Fibroblast of skin of abdomen (primary cell): ENCODE results near the gene ATP8B4.
A peak's percentile ranks its signal among the peaks of the same experiment; 100 is the strongest.

ENCODE experiments used
- DNase-seq: peaks from one replicate; pipeline ENCODE4 v3.0.0-alpha.2; 2013

Gene ATP8B4

DNA sequence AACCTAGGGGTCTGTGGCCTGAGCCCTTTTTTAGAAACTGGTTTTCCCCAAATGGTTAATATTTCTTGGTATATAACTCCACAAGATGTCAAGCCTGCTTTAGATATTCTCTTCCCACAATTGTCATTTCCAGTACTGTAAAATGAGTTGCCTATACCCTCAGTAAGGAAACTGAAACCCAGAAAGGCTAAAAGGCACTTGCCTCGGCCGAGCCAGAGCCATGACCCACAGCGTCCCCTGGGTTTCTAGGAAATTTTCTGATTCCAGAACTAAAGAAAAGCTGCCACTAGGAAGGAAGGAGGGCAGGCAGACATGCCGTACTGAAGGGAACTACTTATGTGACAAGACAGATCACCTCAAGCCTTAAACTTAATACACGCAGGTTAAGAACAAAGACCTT, 59.1 kb downstream of the ATP8B4 start:
- DNase-seq = no peak

DNA sequence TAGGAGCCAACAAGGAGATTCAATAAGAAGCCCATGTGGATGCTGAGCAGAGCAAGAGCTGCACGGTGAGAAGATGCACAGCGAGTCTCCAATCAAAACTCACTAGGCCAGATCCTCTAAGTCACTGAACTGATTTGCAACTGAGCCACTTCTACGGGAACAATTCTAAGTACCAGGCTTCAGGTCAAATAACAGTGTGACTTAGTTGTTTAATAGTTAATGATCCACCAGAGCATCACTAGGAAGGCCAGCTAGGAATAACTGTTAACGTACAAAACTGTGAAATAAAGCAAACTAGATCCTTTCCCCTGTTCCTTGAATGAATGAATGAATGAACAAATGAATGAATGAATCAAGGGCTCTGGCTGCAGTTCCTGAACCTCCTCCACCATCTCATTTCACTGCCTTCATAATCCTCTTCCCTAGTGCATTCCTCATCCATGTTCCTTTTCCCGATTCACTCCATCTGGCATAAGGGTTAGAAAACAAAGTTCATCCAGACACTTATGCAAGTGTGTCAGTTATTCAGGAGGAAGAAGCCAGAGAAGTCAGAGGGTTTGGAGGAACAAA, 59.7 kb downstream of the ATP8B4 start:
- no peak for DNase-seq

DNA sequence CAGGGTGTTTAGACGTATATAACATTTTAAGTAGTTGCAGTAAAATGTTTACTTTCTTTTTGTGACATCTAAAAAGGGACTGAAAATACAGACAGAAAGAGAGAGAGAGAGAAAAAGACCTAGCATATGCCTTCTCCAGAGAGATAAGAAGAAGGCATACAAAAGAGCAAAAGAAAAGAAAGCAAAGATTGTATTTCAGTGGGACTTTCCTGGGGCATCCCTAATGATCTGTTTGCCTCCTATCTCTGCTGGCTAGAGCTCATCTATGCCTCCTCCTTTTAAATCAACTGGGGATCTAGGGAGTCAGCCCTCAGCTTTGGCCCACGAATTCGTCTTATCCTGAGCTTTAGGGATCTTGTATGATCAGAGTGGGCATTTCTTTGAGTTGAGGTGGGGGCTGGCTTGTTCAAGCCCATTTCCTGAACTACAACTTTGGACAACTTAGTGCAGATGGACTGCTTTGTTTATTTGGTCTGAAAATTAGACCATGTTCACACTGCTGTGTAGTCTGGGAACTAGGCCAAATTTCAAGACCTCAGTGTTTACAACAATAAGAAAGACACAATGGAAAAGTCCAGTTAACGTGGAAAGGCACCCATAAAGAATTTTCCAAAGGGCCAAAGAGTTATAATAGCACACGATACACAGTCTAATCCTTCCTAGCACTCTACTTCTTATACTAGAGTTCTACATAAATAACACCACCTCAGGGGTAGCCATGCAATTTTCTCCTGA, 61.0 kb downstream of the ATP8B4 start:
- DNase-seq = no peak

DNA sequence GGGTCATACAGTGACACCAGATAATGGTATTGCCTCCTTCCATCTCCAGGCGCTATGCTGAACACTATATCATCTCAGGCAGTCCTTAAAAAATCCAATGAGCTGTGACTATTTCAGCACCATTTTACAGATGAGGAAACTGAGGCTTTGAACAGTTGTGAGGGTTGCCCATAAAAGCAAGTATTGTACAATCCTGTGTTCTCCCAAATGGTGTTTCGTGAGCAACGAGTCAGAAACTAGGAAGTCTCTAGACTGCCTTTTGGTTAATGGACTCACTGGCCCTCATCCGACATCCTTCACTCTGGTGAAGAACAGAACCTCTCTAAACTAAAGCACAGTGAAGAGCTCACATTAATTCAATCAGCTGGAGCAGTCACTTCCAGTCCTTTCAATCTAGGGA, 61.8 kb downstream of the ATP8B4 start:
- DNase-seq = no peak

DNA sequence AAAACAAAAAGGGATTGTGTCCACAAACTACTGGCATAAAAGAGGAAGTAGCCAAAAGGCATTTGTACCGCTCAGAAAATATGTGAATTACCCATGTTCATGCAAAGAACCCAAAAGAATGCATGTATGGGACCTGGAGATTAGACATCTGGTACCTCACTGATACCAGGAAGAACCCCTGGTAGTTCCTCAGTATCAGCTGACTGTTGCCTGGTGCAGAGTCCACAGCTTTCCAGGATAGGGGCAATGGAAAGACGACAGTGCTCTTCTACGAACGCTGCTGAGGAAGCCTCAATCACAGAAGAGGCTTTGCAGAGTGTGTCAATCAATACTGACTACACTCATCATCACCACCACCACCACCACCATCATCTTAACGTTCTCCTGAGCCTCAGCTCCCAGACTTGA, 63.3 kb downstream of the ATP8B4 start:
- no peak for DNase-seq

DNA sequence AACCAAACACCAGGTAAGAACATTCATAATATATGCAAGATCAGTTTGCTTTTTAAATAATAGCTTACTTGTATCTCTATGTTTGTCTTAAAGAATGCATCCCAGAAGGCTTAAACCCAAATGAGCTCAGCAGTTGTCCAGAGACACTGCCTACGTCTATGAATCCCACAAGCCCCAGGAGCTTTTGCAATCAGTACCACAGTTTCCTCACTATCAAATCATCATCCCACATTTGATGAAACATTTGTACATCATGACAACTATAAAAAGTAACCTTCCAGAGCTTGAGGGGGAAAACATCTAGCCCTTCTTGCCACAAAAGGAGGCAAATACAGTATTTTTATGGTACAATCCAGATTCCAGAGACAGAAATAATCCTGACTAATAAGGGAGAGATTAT, 63.7 kb downstream of the ATP8B4 start:
- peak; percentile 78 for DNase-seq

DNA sequence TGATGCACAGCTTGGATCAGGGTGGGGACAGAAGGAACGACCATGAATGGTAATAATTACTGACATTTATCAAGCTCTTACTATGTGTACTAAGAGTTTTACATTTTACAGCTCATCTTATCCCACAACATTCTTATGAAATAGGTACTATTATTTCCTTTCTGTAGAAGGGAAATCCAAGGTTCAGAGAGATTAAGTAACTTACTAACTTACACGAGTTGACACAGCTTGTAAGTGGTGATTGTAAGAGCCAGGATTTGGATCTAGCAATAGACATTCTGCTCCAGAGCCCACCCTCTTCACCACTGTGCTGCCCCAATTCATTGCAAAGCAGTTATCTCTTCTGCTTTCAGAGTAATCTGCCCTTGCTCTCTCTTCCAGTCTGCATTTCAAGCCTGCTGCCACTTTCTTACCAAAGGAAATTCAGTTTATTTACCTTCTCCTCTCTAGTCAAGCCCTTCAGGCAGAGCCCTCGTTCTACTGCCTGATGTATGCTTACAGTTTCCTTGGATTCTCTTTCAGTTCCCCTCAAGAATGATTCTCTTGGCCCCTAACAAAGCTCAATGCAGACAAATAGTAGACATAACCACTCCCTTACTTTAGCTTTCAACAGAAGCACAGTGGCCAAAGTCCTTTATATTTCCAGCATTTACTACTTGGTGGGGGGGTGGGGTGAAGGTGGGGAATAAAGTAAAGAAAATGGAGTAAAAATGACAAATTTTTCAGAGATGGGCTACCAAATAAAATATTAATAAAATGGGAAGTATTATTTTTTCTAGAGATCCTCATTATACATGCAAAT, 65.8 kb downstream of the ATP8B4 start:
- no peak for DNase-seq

DNA sequence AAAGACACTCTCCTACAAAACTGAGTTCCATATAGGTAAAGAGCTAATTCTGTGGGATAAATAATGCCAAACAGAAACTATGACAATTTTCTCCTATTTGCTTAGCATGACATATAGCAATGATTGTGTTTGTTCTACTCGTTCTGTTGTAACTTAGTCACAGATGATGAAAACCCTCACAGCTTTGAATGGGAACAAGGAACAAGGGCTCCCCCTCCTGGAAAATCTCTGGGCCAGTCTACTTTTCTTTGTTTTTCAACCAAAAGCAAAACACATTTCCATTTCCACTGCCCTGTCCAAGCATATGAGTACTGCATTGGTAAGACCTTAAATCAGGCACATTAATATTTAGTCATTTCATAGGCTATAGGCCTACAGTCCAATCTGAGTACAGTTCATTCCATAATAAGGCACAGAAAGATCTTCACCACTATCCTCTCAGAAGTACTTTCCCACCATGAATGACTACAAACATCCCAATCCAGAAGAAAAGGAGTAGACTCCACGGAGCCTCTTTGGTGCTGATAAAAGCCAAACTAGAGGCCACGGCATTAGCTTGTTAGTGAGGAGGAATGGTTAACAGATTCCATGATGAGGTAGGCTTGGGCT, 67.1 kb downstream of the ATP8B4 start:
- DNase-seq = peak; percentile 79

DNA sequence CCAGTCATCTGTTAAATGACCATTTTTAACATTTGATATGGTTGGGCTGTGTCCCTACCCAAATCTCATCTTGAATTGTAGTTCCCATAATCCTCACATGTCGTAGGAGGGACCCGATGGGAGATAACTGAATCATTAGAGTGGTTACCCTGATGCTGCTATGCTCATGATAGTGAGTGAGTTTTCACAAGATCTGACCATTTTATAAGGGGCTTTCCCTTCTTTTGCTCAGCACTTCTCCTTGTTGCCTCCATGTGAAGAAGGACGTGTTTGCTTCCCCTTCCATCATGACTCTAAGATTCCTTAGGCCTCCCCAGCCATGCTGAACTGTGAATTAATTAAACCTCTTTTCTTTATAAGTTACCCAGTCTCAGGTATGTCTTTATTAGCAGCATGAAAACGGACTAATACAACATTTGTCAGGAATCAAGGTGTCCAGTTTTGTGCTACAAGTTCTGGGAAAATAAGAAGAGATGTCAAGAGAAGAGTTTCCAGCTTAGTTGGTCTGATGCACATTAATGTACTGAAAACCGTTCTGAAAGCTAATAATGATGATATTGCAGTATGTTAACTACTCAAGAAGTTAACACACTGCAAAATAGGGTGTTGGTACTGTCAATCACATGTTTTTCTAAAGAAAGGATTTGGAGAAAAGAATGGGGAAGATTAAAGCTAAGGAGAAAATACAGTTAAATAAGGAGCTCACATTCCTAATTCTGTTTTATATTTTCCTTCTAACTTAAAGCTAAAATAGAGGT, 67.9 kb downstream of the ATP8B4 start:
- DNase-seq = no peak

DNA sequence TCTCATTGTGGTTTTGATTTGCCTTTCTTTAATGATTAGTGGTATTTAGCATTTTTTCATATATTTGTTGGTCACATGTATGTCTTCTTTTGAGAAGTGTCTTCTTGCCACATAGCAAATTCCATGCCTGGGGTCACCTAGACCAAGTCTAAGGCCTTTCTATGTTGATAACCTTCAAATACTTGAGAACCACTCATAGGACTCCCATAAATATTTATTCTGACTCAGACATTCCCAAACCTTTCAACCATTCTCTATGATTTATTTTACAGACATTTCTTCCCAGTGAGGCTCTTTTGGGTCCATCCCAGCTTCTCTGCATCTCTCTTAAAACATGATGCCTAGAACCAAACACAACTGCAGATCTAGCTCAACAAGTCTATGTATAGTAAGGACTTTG, 69.2 kb downstream of the ATP8B4 start:
- peak; percentile 80 for DNase-seq

DNA sequence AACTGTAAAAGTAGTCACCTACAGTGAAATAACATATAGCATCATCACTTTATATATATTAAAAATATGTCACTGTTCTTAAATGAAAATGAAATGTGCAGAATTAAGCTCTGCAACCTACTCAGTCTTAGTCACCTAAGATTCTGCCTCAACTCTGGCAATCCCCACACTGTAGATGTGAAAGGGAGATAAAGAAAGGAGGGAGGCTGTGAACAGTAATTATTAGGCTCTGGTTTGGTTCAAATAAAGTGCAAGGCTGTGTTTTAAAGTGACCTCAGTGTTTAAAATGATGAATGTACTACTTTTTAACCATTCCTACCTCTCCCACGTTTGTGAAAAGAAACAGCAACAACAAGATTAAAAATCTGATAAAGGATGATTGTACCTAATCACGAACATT, 72.2 kb downstream of the ATP8B4 start:
- no peak for DNase-seq

DNA sequence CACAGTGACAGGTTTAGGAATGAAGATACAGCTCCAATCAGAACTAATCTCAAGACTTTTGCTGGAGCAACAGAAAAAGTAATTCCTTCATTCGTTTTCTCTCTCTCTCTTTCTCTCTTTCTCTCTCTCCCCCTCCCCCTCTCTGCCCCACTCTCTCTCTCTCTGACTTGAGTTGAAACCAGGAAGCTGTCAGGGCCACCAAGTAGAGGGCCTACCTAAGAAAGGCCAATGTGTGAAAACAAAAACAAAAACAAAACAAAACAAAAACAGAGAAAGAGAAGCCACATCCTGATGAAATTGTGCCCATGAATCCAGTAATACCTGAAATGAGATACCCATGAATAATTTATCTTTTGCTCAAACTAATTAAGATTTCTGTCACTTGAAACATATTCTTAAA, 72.9 kb downstream of the ATP8B4 start:
- no peak for DNase-seq

DNA sequence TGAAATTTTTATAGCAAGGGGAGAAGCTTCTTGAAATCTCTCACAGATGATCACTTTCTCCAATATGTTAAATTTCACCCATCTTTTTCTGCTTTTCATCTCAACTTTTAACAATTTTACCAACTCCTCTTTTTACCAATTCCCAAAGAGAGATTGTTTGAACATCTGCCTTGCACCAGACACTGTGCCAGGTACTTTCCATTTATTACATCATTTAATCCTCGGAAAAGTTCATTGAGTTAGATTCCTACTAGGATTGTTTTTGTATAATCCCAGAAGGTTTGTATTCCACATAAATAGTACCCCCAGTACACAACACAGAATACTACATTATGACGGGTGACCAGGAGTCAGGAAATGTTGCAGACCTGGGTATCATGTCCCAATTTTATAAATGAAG, 74.1 kb downstream of the ATP8B4 start:
- DNase-seq = no peak

DNA sequence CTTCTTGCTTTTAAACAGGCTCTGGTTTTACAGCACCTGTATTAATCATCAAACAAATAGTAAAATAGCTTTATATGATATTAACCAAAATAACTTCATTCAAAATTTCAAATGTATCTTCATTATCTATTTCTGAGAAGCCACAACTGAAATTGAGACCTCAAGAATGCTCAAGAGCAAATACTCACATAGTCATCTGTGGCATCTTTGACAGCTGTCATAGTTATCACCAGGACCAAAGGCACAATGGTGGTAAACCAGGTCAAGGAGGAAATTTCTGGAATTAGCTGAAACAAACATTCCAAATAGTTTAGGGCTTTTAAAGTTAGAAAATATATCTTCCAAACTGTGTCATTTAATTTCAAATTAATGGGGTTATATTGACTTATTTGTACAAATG, 74.6 kb downstream of the ATP8B4 start:
- no peak for DNase-seq

DNA sequence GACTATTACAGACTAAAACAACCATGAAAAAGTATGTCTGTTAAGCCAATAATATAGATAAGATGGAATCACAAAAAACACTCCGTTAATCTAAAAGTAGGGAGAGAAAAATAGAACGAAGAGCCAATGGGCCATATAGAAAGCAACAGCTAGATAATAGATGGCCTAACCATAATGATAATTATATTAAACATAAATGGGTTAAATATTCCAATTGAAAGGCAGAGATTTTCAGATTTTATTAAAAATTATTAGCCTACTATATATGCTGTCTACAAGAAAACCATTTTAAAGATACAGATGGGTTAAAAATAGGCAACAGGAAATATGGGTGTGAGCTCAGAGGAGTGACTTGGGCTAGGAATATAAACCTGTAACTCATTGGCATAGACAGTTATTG, 76.3 kb downstream of the ATP8B4 start:
- no peak for DNase-seq

DNA sequence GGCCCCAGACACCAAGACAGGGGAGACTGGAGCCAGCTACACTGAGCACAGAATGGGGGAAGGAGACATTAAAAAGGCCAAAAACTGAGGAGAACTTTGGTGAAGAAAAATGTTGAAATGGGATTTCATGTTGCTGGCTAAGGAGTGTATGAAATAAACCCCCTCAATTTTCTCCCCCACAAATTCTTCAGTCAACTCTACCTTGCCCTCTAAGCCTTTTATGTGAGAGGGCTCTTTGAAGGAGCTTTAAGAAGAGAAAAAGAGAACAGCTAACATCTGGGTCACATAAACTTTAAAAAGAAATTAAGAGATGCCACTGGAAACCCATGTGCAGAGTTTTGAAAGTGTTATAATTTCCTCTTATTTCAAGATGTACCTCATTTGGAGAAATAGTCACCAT, 88.6 kb downstream of the ATP8B4 start:
- no peak for DNase-seq

DNA sequence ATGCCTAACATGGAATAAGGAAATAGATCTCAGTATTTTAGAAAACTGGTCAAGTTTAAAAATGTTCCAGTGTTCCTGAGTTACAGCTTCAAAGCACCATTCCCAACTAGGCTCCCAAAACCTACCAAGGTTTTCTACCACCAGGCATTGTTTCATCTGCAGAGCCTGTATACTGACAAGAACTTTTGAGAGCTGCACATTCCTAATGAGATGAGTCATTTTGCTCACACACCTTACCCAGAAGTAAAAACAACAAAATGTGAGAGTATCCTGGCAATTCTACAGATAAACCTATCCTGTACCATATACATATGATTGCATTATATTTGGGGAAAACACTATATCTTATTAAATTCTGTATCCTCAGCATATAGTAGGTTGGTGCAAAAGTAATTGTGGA, 90.7 kb downstream of the ATP8B4 start:
- DNase-seq = no peak

DNA sequence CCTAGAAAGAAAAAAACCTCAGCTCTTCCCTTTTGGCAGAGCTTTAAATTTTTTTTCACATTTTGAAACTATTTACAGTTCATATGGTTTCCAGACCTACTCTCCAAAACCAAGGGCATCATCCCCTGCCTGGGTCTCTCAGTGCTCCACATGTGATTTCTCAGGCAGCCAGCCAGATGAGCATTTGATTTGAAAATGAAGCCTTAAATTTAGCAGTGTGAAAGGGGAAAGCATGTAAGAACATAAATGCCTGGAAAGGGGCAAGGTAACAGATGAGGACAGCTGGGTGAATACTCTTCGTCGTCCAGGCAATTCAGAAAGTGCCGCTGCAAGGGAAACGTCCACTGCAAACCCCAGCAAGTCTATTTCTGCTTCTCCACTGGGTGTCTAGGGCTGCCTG, 94.8 kb downstream of the ATP8B4 start:
- peak; percentile 65 for DNase-seq

DNA sequence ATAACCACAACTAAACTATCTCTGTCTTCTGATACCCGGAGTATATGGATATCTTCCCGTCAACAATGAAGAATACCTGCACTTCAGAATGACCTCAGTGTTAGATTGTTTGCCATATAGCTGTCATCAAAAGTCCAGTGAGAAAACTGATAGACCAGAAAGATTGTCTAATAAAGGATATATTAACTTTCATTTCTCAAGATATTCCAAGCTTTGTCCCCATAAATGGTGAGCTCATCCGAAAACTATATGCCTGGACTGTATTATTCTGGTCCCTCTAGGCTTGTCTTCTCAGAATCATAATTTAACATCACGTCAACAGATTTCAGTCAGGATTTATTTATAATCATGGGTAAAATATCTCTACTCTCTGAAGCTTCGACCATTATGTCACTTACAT, 100.5 kb downstream of the ATP8B4 start:
- peak; percentile 49 for DNase-seq

DNA sequence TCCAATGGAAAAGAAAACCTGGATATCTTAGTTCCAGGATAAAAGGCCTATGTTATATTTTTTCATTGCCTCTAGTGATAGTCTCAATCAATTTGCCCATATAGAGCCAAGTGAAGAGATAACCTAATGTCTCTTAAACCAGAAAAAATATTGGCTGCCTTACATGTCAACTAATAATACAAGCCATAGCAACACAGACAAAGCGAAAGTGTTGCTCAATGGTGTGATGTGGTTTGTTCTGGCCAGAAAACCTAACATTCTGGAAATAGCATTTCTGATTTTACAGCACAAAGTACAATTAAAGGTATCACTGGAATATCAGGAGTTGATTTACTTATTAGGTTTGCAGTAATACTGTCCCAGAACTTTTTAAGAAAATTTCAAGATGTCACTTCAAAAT, 101.5 kb downstream of the ATP8B4 start:
- DNase-seq = no peak

DNA sequence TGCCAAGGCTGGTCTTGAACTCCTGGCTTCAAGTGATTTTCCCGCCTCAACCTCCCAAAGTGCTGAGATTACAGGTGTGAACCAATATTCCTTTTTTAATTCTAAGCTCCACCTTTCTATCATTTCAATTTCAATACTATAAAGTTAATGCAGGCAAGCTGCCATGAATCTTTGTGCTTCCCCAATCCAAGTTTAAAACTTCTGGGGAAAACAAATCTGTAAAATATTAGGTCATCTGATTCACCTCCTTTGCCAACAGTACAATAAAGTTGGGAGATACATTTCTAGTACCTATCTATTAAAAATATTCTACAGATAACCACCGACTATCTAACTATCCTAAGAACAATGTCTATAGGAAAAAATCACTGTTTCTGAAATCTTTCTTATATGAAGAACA, 102.1 kb downstream of the ATP8B4 start:
- DNase-seq = no peak

DNA sequence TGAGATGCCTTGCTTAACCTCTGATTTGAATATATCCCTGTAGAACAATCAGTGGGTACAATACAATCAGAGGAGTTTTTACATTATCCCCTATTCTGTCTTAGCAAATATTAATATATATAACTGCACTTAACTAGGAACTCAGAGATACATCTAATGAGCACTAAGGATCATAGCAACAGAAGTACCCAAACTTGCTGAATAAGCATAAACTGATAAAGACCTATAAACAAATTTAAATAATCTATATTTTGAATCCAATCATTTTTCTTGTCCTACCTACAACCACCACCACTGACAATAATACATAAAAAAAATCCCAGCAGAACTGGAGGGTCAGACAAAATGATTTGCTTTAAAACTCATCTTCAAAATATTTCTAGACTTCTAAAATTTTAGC, 106.2 kb downstream of the ATP8B4 start:
- DNase-seq = no peak

DNA sequence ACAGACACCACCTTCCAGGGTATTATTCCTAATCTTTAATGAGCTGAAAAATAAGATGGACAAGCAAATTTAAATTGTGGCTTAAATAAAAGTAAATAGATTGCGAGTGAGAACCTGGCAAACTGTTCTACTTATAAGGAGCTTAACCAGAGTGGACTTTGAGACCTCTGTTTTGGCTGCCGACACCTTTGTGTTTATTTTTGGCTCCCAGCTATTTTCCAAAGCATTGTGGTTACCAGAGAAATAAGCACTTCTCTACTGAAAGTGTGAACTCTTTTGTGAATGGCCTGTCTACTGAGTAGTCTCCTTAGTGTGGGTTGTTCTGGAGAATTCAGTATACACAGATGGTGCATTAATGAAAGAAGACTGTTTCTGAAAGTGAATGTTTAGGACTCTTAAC, 109.4 kb downstream of the ATP8B4 start:
- DNase-seq = no peak
